ENCODE results near the gene KRR1. TPM values are rescaled to one million over a fixed set of nuclear protein-coding genes. Genes with fewer than 3 reads are reported as not detected.
"Not testable (repeated sequence)": the region's sequence is repeated elsewhere in the genome, so short reads cannot be mapped to it uniquely, and the experiment has no call there.

KRR1 gene
- total RNA-seq, 2 experiments from 2014 or later: 144 to 148 TPM

- peaks cover 41% of the 10 kb centered on the region for H3K4me1 Mint-ChIP-seq (ENCODE audit: low read depth)
- no peaks in the 10 kb centered on the region for H3K9me3 Mint-ChIP-seq
- Histone ChIP-seq H3K36me3 (ENCODE audit: insufficient read depth, low read length) (no peaks in the 10 kb centered on the region), H3K4me1 (ENCODE audit: insufficient read depth, low read length) (peaks cover 19% of the 10 kb centered on the region), H3K27ac (ENCODE audit: low read depth in 1 of 2, low read length in 2 of 2) (no peak overlapping the region), H3K4me3 (ENCODE audit: low read length) (no peak overlapping the region), H3K9me3 (ENCODE audit: control insufficient read depth in 1 of 2, insufficient read depth in 1 of 2, low read length in 2 of 2) (peaks cover 0 to 5% of the 10 kb centered on the region in 2 experiments), H3K27me3 (ENCODE audit: control insufficient read depth in 1 of 2, insufficient read depth in 2 of 2, low read length in 2 of 2) (no peaks in the 10 kb centered on the region)
- no peak overlapping the region for H3K27ac Mint-ChIP-seq
- peak overlapping the region; percentile 7 for H3K4me3 Mint-ChIP-seq
- H3K27me3 Mint-ChIP-seq: no peaks in the 10 kb centered on the region
- no peak for DNase-seq
- POLR2A ChIA-PET: interaction anchor here (1.1 to 1.3 kb wide), 2 partner anchors 21 to 23 kb away, joined by 3 to 6 read pairs; partner anchors contain the start of gene GLIPR1
- no peak for TF ChIP-seq CTCF (IDR thresholded peaks at IDR 0.05)
- CTCF ChIA-PET: no interaction called here
- ATAC-seq (ENCODE audit: poor library complexity): no peak
- intact Hi-C loops (cut with DNase I, micrococcal nuclease): no loop called here
- H3K36me3 Mint-ChIP-seq (ENCODE audit: low read depth): no peaks in the 10 kb centered on the region
Measured at GRCh38 chr12:75459755-75460154, 51.7 kb downstream of the KRR1 start.

- H3K4me3 ChIP-seq (ENCODE audit: low read length); CTCF ChIA-PET: not testable (repeated sequence)
- intact Hi-C loops (cut with DNase I, micrococcal nuclease): loop anchor here in 1 of 2 experiments (2.0 kb wide), 1 partner anchor 23 kb away; the partner anchor contains the start of gene GLIPR1
Measured at GRCh38 chr12:75457866-75458265, 53.5 kb downstream of the KRR1 start.

GRCh38 chr12:75457191-75457590, 54.2 kb downstream of the KRR1 start:
- no peak overlapping the region for H3K4me3 Mint-ChIP-seq

More at GRCh38 chr12:75457866-75458265, 53.5 kb downstream of the KRR1 start:
- H3K27ac ChIP-seq (ENCODE audit: low read depth in 1 of 2, low read length in 2 of 2); H3K27ac Mint-ChIP-seq; H3K36me3 Mint-ChIP-seq (ENCODE audit: low read depth); H3K27me3 ChIP-seq (ENCODE audit: control insufficient read depth in 1 of 2, insufficient read depth in 2 of 2, low read length in 2 of 2); H3K4me3 Mint-ChIP-seq; H3K36me3 ChIP-seq (ENCODE audit: insufficient read depth, low read length); DNase-seq; ATAC-seq (ENCODE audit: poor library complexity); H3K27me3 Mint-ChIP-seq; H3K9me3 Mint-ChIP-seq; H3K9me3 ChIP-seq (ENCODE audit: control insufficient read depth in 1 of 2, insufficient read depth in 1 of 2, low read length in 2 of 2): not testable (repeated sequence)
- H3K4me1 ChIP-seq (ENCODE audit: insufficient read depth, low read length): peaks cover 19% of the 10 kb centered on the region
- POLR2A ChIA-PET: interaction anchor here (0.9 to 1.7 kb wide), 6 partner anchors 13 to 54 kb away, joined by 3 to 16 read pairs (median 4); partner anchors contain the start of genes GLIPR1 and KRR1
- H3K4me1 Mint-ChIP-seq (ENCODE audit: low read depth): peaks cover 41% of the 10 kb centered on the region

More at GRCh38 chr12:75457191-75457590, 54.2 kb downstream of the KRR1 start:
- no peak overlapping the region for H3K27ac Mint-ChIP-seq
- H3K36me3 Mint-ChIP-seq (ENCODE audit: low read depth): no peaks in the 10 kb centered on the region
- ChIA-PET CTCF (interaction anchor here (1.1 to 1.5 kb wide), 2 partner anchors 16 to 69 kb away, joined by 3 to 4 read pairs; no protein-coding TSS in a partner anchor), POLR2A (interaction anchor here (0.9 to 1.7 kb wide), 7 partner anchors 14 to 66 kb away, joined by 3 to 16 read pairs (median 6); partner anchors contain the start of genes GLIPR1, GLIPR1L2 and KRR1)
- Histone ChIP-seq H3K4me1 (ENCODE audit: insufficient read depth, low read length) (peaks cover 19% of the 10 kb centered on the region), H3K4me3 (ENCODE audit: low read length) (no peak overlapping the region), H3K27me3 (ENCODE audit: control insufficient read depth in 1 of 2, insufficient read depth in 2 of 2, low read length in 2 of 2) (no peaks in the 10 kb centered on the region), H3K9me3 (ENCODE audit: control insufficient read depth in 1 of 2, insufficient read depth in 1 of 2, low read length in 2 of 2) (no peaks in the 10 kb centered on the region), H3K36me3 (ENCODE audit: insufficient read depth, low read length) (no peaks in the 10 kb centered on the region), H3K27ac (ENCODE audit: low read depth in 1 of 2, low read length in 2 of 2) (no peak overlapping the region)
- no peaks in the 10 kb centered on the region for H3K27me3 Mint-ChIP-seq
- H3K9me3 Mint-ChIP-seq: no peaks in the 10 kb centered on the region
- TF ChIP-seq CTCF (IDR thresholded peaks at IDR 0.05): no peak
- intact Hi-C loops (cut with DNase I, micrococcal nuclease): loop anchor here in 1 of 2 experiments (2.0 kb wide), 1 partner anchor 24 kb away; the partner anchor contains the start of gene GLIPR1
- peak in 3 of 14 experiments; percentile 24 to 66 (median 27) for DNase-seq
- H3K4me1 Mint-ChIP-seq (ENCODE audit: low read depth): peaks cover 41% of the 10 kb centered on the region
- no peak for ATAC-seq (ENCODE audit: poor library complexity)
